ENCODE results near the gene CNTRL.
"Not testable (repeated sequence)": the region's sequence is repeated elsewhere in the genome, so short reads cannot be mapped to it uniquely, and the experiment has no call there.

The CNTRL gene

GRCh38 chr9:121074370-121075250 is at the start of gene CNTRL:
CNTRL (plus strand) TSS chr9:121074955; CDS start chr9:121088327, 13,372 bp downstream.
- DNase-seq, result peak; percentile 67 to 68

- DNase-seq, result no peak
These were observed 48.5 kb upstream of the CNTRL start for GRCh38 chr9:121026260-121026691.

- DNase-seq, result no peak
These were observed 48.0 kb upstream of the CNTRL start for GRCh38 chr9:121026768-121027167.

- not testable (repeated sequence) for DNase-seq
These were observed 46.5 kb upstream of the CNTRL start for GRCh38 chr9:121028285-121028684.

GRCh38 chr9:121029469-121029868 is 45.3 kb upstream of the CNTRL start:
- DNase-seq, result no peak

GRCh38 chr9:121034529-121034928 is 40.2 kb upstream of the CNTRL start:
- DNase-seq, result no peak

GRCh38 chr9:121035717-121036116 is 39.0 kb upstream of the CNTRL start:
- DNase-seq, result not testable (repeated sequence)

- no peak for DNase-seq
These were observed 36.4 kb upstream of the CNTRL start for GRCh38 chr9:121038362-121038761.

- no peak for DNase-seq
These were observed 36.0 kb upstream of the CNTRL start for GRCh38 chr9:121038804-121039203.

GRCh38 chr9:121048175-121048574 is 26.6 kb upstream of the CNTRL start:
- DNase-seq, result no peak

GRCh38 chr9:121048618-121049017 is 26.1 kb upstream of the CNTRL start:
- no peak for DNase-seq

- no peak for DNase-seq
These were observed 24.4 kb upstream of the CNTRL start, which contains the start of gene C5 for GRCh38 chr9:121050128-121050988. C5 (minus strand) TSS chr9:121050275; CDS start chr9:121050246, 29 bp downstream.

- DNase-seq, result no peak
These were observed 21.2 kb upstream of the CNTRL start for GRCh38 chr9:121053544-121053943.

- no peak for DNase-seq
These were observed 19.1 kb upstream of the CNTRL start for GRCh38 chr9:121055642-121056143.

GRCh38 chr9:121057821-121058220 is 16.9 kb upstream of the CNTRL start:
- DNase-seq, result no peak

GRCh38 chr9:121059513-121059912 is 15.2 kb upstream of the CNTRL start:
- no peak for DNase-seq

GRCh38 chr9:121059998-121060636 is 14.6 kb upstream of the CNTRL start:
- DNase-seq, result peak in 1 of 2 donors; percentile 45

GRCh38 chr9:121066850-121067249 is 7.9 kb upstream of the CNTRL start:
- no peak for DNase-seq

- peak in 1 of 2 donors; percentile 21 for DNase-seq
These were observed 7.1 kb upstream of the CNTRL start for GRCh38 chr9:121067640-121068039.

GRCh38 chr9:121069396-121069795 is 5.4 kb upstream of the CNTRL start:
- no peak for DNase-seq

- DNase-seq, result no peak
These were observed 3.4 kb upstream of the CNTRL start for GRCh38 chr9:121071370-121071755.

- peak in 1 of 2 donors; percentile 43 for DNase-seq
These were observed 2.9 kb upstream of the CNTRL start for GRCh38 chr9:121071756-121072421.
